Neural crest cell (in vitro differentiated cells): ENCODE results near the gene COMTD1. TPM values are rescaled to one million over a fixed set of nuclear protein-coding genes. Genes with fewer than 3 reads are reported as not detected.

ENCODE experiments used
- DNase-seq: peaks from one replicate; pipeline ENCODE4 v3.0.0; 2021; ENCODE audit warnings: low read depth, mixed read lengths, low spot score
- H3K27ac Mint-ChIP-seq: one replicate; pipeline ENCODE4 v1.8.0; 2021; ENCODE audit warnings: mild to moderate bottlenecking, mixed read lengths; ENCODE audit not compliant: unreplicated experiment
- H3K27me3 Mint-ChIP-seq: 2 replicates; pipeline ENCODE4 v1.8.0; 2021; ENCODE audit warnings: low read depth, mild to moderate bottlenecking, mixed read lengths
- H3K36me3 Mint-ChIP-seq: 2 replicates; pipeline ENCODE4 v1.8.0; 2021; ENCODE audit warnings: low read depth, mild to moderate bottlenecking, mixed read lengths
- H3K4me1 Mint-ChIP-seq: 2 replicates; pipeline ENCODE4 v1.8.0; 2021; ENCODE audit warnings: mixed read lengths
- H3K4me3 Mint-ChIP-seq: one replicate; pipeline ENCODE4 v1.8.0; 2021; ENCODE audit warnings: mild to moderate bottlenecking, mixed read lengths
- H3K9me3 Mint-ChIP-seq: 2 replicates; pipeline ENCODE4 v1.8.0; 2021; ENCODE audit warnings: mixed read lengths
- CTCF ChIP-seq: fragments of 200-600 bp; sonication (generic); conservative IDR thresholded peaks from 2 replicates; pipeline ENCODE4 v1.5.0; 2021; ENCODE audit warnings: antibody characterized with exemption, mild to moderate bottlenecking
- long read RNA-seq: library from polyadenylated mRNA; unstranded; transcript quantifications from one replicate; pipeline ENCODE4 v2.0.0, GENCODE V29; 2020
- total RNA-seq: library from RNA; stranded (reverse); gene quantifications from 2 replicates; pipeline ENCODE4 v1.2.1, GENCODE V29; 2021

The COMTD1 gene
- 4.7 and 6.3 TPM in 2 replicates for total RNA-seq
- long read RNA-seq, result 0 reads

DNA sequence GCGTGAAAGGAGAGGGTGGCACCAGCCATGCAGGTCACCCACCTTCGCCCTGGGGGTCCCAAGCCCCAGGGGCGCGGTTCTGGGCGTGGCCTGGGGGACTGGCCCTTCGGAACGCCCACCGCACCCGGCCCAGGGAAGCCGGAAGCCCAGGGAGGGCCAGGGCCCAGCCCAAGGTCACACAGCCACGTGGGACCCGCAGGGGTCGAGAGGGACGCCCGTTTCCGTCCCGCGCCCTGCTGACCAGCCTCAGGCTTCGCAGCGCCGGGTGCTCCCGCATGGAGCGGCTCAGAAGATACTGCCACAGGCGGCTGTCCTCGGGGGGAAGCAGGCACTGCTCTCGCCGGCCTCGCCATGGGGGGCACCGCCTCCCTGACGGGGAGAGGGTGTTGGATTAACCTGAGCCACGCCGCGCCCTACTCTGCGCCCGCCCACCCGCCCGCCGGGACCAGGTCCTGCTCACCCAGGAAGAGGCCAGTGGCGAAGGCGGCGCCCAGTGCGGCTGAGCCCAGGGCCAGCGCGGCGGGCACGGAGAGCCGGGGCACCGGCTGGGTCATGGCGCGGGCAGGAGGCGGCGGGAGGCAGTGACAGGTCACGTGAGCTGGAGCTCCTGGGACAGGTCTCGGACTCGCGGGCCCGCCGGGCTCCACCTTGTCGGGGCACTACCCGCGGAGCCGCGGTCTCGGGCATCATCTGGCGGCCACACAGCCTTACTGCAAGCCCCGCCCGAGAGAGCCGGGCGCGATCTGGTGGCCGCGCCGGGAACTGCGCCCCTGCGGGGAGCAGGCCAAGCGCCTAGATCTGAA, at the start of gene COMTD1:
Gene COMTD1 (minus strand): TSS at position 583 of the 803 bp plus-strand sequence. CDS start 29 bp downstream, at position 554.
- Mint-ChIP-seq H3K27me3 (no peaks in the 10 kb centered on the region), H3K36me3 (peaks cover 13% of the 10 kb centered on the region), H3K4me1 (peaks cover 12% of the 10 kb centered on the region), H3K9me3 (no peaks in the 10 kb centered on the region), H3K4me3 (peak within 1 kb of the TSS; percentile 71), H3K27ac (no peak within 1 kb of the TSS)
- peak; percentile 93 for DNase-seq
- TF ChIP-seq CTCF, result peak; percentile 100

DNA sequence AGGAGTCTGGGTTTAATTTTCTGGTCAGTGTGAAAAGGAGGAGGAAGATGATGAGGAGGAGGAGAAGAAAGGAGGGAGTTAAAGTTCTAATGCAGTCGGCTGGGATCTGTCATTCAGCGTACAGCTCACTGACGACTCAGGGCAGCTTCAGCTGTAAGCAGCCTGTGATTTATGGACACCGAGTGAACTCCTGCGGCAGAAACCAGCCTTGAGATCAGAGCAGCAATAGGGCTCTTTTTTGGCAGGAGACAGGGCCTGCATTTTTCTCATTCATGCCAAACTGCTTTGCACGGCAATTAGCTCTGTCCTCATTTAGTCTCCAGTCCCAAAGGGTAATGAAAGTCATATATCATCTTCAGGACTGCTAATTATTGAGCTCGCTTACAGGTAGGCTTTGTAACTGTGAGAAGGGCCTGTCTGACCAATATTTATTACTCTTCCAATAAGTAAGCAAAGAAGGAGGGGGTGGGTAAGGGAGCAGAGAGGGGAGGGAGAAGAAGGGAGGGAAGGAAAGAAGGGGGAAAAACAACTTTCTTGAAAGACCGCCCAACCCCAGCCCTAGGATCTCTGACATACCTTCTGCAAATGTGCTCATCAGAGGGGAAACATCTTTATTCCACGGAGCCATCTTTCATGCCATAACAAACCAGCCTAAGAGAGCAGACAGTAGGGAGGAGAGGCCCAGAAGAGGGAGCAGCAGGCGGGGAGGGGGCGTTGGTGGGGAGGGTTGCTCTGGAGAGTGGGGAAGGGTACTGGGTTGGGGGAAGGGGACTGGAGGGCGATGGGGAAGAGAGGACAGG, 48.1 kb upstream of the COMTD1 start:
- Mint-ChIP-seq H3K27me3 (no peaks in the 10 kb centered on the region), H3K36me3 (no peaks in the 10 kb centered on the region), H3K4me3 (peak overlapping the region; percentile 79), H3K9me3 (no peaks in the 10 kb centered on the region), H3K4me1 (peaks cover 21% of the 10 kb centered on the region), H3K27ac (peak overlapping the region; percentile 73)
- DNase-seq, result no peak
- no peak for TF ChIP-seq CTCF

DNA sequence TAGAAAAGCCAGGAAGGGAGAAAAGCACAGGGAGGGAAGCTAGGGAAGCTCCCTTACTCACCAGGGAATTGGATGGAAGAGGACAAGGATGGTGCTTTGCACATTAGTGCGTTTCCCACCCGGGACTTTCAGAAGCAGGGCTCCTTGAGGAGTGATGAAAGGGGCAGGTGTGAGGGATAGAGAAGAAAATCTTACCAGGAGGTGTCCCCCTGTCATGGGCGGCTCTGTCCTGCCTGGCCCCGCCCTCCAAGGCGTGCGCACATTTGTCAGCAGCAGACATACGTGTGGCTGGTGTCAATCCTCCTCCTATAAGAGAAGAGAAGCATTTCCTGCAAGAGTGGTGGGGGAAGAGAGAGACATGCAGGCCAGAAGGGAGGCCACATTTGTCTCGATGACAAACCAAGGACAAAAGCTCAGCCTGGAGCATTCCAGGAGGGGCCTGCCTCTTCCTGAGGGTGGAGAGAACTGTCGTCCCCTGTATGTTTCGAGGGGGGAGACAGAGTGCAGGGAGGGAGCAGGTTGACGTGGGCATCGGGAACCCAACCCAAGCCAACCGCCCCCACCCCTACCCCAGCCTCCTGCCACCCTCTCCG, 47.4 kb upstream of the COMTD1 start:
- Mint-ChIP-seq H3K4me3 (peak overlapping the region; percentile 79), H3K27ac (peak overlapping the region; percentile 73), H3K36me3 (no peaks in the 10 kb centered on the region), H3K4me1 (peaks cover 21% of the 10 kb centered on the region), H3K27me3 (no peaks in the 10 kb centered on the region), H3K9me3 (no peaks in the 10 kb centered on the region)
- no peak for TF ChIP-seq CTCF
- no peak for DNase-seq

GRCh38 chr10:75281974-75282373, 46.2 kb upstream of the COMTD1 start:
- DNase-seq, result no peak
- peaks cover 21% of the 10 kb centered on the region for H3K4me1 Mint-ChIP-seq
- H3K27ac Mint-ChIP-seq, result no peak overlapping the region
- no peaks in the 10 kb centered on the region for H3K36me3 Mint-ChIP-seq
- H3K9me3 Mint-ChIP-seq, result no peaks in the 10 kb centered on the region
- no peak overlapping the region for H3K4me3 Mint-ChIP-seq
- TF ChIP-seq CTCF, result no peak
- no peaks in the 10 kb centered on the region for H3K27me3 Mint-ChIP-seq

- H3K27ac Mint-ChIP-seq, result no peak overlapping the region
Observed at GRCh38 chr10:75280236-75280635, 44.5 kb upstream of the COMTD1 start.

More at GRCh38 chr10:75280236-75280635, 44.5 kb upstream of the COMTD1 start:
- H3K4me1 Mint-ChIP-seq, result peaks cover 21% of the 10 kb centered on the region
- no peaks in the 10 kb centered on the region for H3K27me3 Mint-ChIP-seq
- H3K4me3 Mint-ChIP-seq, result no peak overlapping the region
- H3K9me3 Mint-ChIP-seq, result no peaks in the 10 kb centered on the region
- DNase-seq, result no peak
- TF ChIP-seq CTCF, result no peak
- H3K36me3 Mint-ChIP-seq, result no peaks in the 10 kb centered on the region
